ENCODE data around the gene SMURF1. TPM values are rescaled to one million over a fixed set of nuclear protein-coding genes. Genes with fewer than 3 reads are reported as not detected.
"Not testable (repeated sequence)": the region's sequence is repeated elsewhere in the genome, so short reads cannot be mapped to it uniquely, and the experiment has no call there.

The SMURF1 gene
- polyA plus RNA-seq, 3 donors = 14.4 to 15.9 (median 15.2) TPM

DNA sequence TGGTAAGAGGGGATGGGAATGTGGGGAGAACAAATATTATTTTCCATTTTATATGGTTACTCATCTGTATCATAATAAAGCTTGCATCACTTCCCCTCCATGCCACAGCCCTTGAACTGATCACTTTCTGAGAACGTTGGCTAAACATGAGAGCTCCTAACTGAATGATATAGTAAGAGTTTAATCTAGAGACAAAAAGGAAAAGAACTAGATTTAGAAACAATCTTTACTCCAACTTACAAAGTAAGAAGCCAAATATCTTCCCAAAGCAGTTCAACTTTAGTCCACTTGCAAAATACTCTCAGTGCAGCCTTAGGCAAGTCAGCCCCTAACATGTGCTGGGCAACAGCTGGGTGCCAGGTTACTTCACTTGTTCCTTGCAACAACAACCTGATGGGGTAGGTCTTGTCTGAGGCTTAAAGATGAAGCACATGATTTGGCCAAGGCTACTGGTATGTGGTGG is 20.3 kb downstream of the SMURF1 start:
- DNase-seq (ENCODE audit: low read depth in 3 of 3, low spot score in 2 of 3) = no peak

DNA sequence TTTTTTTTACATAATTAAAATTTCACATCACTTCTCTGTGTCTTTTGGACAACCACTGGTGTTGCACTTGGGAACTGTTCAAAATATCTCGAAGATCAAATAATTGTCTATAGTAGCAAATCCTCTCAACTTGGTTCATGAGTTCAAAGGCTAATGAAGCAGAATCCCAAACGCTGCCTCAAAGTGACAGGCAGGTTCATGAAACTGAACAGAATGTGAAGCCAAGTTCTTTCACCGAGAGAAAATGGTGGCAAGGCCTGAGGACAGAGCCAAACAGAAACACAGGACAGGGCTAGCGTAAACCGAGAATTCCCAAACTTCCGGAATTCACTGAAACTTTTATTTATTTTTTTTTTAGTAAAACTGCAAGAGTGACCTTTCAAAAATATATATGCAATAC is 21.1 kb downstream of the SMURF1 start:
- no peak for DNase-seq (ENCODE audit: low read depth in 3 of 3, low spot score in 2 of 3)

- DNase-seq (ENCODE audit: low read depth in 3 of 3, low spot score in 2 of 3) = no peak
Measured at GRCh38 chr7:99121496-99122021, 22.3 kb downstream of the SMURF1 start.

GRCh38 chr7:99120916-99121315 is 23.0 kb downstream of the SMURF1 start:
- DNase-seq (ENCODE audit: low read depth in 3 of 3, low spot score in 2 of 3) = no peak

DNA sequence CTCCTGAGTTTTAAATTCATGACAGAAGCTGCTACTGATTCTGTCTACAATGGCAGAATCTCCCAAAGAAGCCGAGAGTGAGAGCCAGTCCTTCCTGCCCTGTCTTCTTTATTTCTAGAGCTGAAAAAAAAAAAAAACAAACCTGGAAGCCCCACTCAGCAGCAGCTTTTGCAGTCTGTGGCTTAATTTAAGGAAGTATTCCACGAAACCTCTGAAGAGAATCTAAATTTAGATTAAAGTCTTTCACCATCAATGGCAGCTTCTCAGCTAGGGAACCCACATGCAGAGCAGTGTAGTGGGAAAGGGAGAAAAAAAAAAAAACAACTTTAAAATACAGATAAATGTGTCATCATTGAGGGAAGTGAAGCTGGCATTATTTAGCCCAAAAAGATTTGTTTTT is 23.4 kb downstream of the SMURF1 start:
- DNase-seq (ENCODE audit: low read depth in 3 of 3, low spot score in 2 of 3) = no peak

DNA sequence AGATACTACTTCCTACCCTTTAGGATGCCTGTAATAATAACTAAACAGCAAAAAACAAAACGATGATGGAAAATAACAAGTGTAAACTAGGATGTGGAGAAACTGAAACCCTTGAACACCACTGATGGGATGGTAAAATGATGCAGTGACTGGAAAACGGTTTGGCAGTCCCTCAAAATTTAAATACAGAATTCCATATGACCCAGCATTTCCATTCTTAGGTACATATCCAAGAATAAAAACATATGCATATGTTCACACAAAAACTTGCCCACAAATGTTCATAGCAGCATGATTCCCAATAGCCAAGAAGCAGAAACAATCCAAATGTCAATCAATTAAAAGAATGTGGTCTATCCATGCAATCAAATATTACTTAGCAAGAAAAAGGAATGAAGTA is 25.8 kb downstream of the SMURF1 start:
- no peak for DNase-seq (ENCODE audit: low read depth in 3 of 3, low spot score in 2 of 3)

- no peak for DNase-seq (ENCODE audit: low read depth in 3 of 3, low spot score in 2 of 3)
Measured at GRCh38 chr7:99116144-99116543, 27.8 kb downstream of the SMURF1 start.

GRCh38 chr7:99115379-99115778 is 28.5 kb downstream of the SMURF1 start:
- DNase-seq (ENCODE audit: low read depth in 3 of 3, low spot score in 2 of 3) = no peak

DNA sequence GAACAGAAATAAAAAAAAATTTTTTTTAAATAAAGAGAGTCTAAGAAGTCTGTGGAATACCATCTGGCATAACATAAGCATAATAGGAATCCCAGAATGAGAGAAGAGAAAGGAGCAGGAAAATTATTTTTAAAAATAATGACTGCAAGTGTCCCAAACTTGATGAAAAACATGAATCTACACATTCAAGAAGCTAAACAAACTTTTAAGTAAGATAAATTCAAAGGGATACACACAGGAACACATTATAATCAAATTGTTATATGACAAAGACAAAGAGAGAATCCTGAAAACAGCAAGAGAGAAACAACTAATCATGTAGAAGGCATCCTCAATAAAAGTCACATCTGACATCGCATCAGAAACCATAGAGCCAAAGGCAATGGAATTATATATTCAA is 30.9 kb downstream of the SMURF1 start:
- no peak for DNase-seq (ENCODE audit: low read depth in 3 of 3, low spot score in 2 of 3)

DNA sequence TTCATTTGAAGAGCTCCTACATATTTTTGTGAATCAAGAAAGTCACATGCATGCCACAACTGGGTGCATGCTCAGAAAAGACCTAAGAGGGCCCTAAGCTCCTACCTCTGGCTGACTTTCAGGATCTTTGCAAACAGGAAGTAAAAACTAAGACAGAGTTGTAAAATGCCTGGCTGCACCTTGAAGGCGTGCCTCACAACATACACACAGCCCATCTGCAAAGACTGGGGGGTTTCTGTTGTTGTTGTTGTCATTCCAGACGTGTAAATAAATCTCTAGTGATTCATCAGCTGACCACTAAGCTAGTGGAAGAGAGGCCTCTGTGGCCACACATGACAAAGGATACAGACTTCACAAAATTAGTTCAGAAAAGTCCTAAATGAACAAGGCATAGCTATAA is 31.8 kb downstream of the SMURF1 start:
- no peak for DNase-seq (ENCODE audit: low read depth in 3 of 3, low spot score in 2 of 3)

DNA sequence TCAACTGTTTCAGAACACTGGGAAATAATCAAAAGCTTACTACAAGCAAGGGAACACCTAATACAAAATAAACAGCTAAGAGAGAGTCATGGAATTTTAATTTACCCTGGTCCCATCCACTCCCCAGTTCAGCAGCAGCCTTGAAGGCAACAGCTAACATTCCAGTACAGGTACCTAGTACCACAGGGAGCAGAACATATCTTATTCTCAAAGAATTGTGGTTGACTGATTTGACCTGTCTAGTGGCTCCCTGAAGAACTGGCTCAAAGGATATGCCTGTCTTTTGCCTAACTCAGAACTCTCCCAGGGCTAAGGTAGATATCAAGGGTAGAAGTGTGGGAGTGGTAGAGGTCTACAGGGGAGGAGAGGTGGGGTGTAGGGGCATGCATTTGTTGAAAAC is 32.3 kb downstream of the SMURF1 start:
- DNase-seq (ENCODE audit: low read depth in 3 of 3, low spot score in 2 of 3) = no peak

- DNase-seq (ENCODE audit: low read depth in 3 of 3, low spot score in 2 of 3) = no peak
Measured at GRCh38 chr7:99109108-99110051, 34.5 kb downstream of the SMURF1 start.

GRCh38 chr7:99108613-99109012 is 35.3 kb downstream of the SMURF1 start:
- no peak for DNase-seq (ENCODE audit: low read depth in 3 of 3, low spot score in 2 of 3)

DNA sequence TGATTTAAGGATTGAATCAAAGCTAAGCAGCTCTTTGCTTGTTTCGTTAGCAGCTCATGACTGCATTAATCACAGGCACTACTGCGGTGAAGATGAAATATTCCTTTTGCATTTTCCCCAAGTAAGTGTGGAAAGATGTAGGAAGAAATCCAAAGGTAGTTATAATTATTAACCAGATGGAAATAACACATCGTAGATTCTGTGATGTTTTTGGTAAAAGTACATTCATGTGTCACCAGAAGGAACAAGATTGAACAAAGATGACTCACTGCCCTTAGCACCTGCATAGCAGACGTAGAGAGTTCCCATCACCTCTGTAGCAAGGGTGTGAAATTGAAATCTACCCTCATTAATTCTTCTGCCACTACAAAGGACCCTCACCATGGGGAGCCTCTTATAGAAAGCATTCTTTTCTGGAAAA is 37.1 kb downstream of the SMURF1 start:
- DNase-seq (ENCODE audit: low read depth in 3 of 3, low spot score in 2 of 3) = no peak

GRCh38 chr7:99106411-99106810 is 37.5 kb downstream of the SMURF1 start:
- DNase-seq (ENCODE audit: low read depth in 3 of 3, low spot score in 2 of 3) = no peak

- no peak for DNase-seq (ENCODE audit: low read depth in 3 of 3, low spot score in 2 of 3)
Measured at GRCh38 chr7:99105756-99106155, 38.2 kb downstream of the SMURF1 start.

- no peak for DNase-seq (ENCODE audit: low read depth in 3 of 3, low spot score in 2 of 3)
Measured at GRCh38 chr7:99104631-99105030, 39.3 kb downstream of the SMURF1 start.

DNA sequence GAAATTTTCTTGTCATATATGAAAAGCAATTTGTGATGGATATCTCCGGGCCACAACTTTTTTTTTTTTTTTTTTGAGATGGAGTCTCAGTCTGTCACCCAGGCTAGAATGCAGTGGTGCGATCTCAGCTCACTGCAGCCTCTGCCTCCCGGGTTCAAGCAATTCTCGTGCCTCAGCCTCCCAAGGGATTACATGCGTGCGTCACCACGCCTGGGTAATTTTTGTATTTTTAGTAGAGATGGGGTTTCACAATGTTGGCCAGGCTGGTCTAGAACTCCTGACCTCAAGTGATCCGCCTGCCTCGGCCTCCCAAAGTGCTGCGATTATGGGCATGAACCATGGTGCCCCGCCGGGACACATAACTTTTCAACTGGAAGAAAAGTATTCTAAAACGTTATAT is 40.1 kb downstream of the SMURF1 start:
- not testable (repeated sequence) for DNase-seq (ENCODE audit: low read depth in 3 of 3, low spot score in 2 of 3)

DNA sequence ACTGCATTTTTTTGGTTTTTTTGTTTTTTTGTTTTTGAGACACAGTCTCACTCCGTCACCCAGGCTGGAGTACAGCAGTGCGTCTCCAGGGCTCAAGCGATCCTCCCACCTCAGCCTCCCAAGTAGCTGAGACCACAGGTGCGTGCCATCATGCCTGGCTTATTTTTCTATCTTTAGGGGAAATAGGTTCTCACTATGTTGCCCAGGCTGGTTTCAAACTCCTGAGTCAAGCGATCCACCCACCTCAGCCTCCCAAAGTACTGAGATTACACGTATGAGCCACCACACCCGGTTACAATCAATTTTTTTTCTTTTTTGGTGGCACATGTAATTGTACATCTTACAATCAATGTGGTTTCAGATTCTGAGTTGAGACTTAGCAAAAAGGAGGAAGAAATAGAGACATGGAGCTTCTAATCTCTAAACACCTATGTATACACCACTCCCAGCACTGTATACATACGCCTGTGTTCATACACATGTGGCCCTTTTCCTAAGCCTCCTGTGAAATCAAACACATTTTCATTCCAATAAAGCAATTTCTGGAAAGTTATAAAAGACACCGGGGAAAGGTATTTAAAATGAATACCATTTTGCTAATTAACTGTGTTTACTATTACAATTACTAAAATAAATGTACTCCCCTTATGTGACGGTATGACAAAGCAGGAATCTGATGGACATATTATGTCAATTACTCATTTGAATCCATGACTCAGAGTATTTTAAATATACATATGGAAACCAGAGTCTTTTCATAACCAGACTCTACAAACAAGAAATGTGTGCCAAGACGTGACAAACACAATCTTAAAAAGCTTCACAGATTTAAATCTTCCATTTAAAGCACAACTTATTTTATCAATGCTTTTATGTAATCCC is 40.9 kb downstream of the SMURF1 start:
- no peak for DNase-seq (ENCODE audit: low read depth in 3 of 3, low spot score in 2 of 3)

DNA sequence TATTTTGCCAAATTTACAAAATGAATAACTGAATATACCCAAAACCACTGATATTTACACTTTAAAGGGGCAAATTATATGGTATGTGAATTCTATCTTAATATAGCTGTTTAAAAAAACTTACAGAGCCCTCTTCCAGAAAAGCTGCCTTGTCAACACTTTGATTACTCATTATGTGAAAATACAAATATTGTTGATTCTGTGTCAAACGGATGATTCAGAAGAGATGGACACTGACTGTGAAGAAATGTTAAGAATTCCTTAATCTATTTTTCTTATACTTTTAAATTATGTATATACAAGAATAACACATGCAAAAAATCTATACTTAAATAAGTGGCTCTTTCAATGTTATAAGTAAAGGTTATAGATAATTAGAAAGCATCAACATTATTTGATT is 41.5 kb downstream of the SMURF1 start:
- no peak for DNase-seq (ENCODE audit: low read depth in 3 of 3, low spot score in 2 of 3)

- not testable (repeated sequence) for DNase-seq (ENCODE audit: low read depth in 3 of 3, low spot score in 2 of 3)
Measured at GRCh38 chr7:99101516-99101915, 42.4 kb downstream of the SMURF1 start.

All from right renal cortex interstitium (tissue), 3 donors.